ENCODE data around the gene OXT.
"Not testable (repeated sequence)": the region's sequence is repeated elsewhere in the genome, so short reads cannot be mapped to it uniquely, and the experiment has no call there.

The OXT gene

DNA sequence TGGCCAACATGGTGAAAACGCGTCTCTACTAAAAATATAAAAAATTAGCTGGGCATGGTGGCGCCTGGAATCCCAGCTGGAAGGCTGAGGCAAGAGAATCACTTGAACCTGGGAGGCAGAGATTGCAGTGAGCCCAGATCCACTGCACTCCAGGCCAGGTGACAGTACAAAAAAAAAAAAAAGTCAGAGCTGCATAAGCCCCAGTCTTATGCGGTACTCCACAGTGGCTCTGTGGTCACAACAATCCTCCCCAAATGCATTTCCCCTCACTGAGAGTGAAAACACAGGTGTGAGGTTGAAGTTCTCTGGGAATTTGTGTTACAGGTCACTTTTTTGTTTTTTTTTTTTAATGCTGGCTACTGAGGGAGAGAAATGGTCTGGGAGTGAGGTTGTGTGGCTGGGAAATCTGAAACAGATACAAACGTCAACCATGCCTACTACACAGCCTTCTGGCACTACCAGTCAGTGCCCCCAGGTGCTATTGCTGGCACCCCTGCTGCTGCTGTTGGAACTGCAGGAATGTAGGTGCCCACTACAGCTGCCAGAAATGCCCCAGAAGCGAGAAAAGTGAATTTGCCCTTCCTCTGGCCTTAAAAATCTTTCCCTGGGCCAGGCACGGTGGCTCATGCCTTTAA, 19.9 kb upstream of the OXT start:
- no peak for DNase-seq

DNA sequence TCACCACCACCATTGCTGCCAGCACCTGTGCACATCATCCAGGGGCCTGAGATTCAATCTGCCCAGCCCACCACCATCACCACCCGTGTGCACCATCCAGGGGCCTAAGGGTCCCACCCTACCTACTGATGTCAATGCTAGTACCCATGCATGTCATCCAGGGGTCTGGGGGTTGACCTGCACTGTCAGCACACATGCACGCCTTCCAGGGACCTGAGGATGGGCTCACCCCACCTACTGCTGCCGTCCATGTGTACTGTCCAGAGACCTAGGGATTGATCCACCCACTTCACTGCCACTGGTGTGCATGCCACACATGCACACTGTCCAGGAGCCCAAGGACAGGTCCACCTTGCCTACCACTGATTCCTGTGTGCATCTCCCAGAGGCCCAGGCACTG, 11.9 kb upstream of the OXT start:
- no peak for DNase-seq

DNA sequence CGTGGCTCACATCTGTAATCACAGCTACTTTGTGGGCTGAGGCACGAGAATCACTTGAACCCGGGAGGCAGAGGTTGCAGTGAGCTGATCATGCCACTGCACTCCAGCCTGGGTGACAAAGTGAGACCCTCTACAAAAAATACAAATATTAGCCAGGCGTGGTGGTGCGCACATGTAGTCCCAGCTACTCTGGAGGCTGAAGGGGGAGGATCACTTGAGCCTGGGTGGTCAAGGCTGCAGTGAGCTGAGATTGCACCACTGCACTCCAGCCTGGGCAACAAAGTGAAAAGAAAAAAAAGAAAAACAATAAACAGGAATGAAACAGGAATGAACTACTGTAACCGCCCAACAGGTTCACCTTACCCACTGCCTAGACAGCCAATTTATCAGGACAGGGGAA, 7.3 kb upstream of the OXT start:
- not testable (repeated sequence) for DNase-seq

DNA sequence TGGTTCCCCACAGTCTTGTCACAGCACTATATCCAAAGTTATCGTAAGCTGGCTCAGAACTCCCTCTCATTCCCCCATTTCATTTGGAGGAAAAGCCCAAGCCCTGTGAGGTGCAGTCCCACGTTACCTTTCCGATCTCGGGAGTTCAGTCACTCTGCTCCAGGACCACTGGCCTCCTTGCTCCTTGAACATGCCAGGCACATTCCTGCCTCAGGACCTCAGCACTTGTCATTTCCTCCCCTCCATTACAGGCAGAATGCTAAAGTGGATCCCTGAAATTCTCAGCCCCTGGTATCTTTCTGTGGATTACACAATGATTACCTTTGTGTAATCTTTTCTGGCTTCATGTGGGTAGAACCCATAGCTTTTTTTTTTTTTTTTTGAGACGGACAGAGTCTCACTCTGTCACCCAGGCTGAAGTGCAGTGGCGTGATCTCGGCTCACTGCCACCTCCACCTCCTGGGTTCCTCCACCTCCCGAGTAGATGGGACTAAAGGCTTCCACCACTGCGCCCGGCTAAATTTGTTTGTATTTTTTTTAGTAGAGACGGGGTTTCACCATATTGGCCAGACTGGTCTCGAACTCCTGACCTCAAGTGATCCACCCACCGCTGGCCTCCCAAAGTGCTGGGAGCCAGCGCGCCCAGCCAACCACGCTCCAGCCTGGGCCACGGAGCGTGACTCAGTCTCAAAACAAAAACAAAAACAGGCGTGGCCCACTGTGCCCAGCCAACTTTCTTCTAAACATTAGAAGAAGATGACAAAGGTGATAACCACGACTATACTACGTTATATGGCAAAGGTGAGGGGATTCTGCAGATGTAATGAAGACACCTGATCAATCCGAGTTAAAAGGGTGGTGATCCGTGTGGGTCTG, 4.0 kb upstream of the OXT start:
- no peak for DNase-seq

DNA sequence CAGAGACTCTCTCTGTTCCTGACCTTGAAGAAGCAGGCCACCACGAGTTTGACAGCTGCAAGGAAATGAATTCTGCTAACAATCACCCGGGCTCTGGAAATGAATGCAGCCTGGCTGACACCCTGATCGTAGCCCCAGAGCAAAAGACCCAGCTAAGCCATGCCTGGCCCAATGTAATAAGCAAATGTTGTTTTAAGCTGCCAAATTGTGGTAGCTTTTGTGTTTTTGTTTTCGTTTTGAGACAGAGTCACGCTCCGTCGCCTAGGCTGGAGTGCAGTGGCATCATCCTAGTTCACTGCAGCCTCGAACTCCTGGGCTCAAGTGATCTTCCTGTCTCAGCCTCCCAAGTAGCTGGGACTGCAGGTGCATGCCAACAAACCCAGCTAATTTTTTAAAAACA, 3.3 kb upstream of the OXT start:
- no peak for DNase-seq

DNA sequence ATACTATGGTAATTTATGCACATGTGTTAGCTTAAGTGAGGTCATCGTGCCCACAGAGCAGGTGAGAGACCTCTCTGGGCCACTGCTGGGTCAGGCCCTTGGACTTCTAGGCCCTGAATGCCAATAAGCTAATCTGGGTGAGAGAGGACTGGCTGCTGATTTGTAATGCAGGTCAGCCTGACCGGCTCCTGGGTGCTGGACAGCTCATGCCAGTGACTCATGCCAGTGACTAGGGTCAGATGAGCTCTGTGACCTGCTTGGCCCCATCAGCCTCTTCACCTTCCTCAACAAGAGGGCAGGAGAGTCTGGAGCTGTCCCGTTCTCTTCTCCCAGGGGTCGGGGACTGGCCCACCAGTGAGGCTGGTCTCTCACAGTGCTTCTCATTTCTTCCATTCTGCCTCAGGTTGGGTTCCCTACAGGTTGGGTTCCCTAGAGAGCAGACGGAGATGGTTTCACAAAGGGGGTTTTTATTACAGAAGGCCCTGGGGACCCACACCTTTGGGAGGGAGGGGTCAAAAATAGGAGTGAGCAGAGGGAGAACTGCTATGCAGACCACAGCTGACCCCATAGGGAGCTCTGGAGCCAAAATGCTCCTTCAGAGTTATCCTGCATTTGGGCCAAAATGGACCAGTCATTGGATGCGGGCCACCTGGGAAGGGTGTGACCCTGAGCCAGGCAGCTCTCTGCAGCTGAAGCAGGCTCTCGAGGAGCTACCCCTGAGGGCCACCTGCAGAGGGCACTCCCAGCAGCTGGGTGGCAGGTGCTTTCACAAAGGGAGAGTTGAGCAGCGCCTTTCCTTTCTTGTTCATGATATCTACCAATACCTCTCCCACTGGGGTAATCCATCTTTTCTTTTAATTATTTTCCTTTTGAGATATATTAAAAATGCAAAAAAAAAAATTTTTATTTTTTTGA, 2.2 kb upstream of the OXT start:
- peak; percentile 24 to 60 (median 56) for DNase-seq

DNA sequence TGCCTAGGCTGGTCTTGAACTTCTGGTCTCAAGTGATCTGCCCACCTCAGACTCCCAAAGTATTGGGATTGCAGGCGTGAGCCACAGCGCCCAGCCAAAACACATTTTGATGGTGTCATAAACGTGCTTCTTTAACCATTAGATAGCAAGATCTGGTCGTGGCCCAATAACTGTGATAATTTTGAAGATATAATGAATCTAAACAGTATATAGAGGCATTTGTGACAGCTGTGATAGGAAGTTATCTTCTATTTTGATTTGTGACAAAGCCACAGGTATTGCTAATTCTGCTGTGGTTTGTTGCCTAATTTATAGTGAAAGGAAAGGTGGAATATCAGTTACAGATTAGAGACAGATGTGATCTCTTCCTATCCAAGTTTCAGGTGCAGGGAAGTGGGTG, 695 bp upstream of the OXT start:
- DNase-seq: no peak

DNA sequence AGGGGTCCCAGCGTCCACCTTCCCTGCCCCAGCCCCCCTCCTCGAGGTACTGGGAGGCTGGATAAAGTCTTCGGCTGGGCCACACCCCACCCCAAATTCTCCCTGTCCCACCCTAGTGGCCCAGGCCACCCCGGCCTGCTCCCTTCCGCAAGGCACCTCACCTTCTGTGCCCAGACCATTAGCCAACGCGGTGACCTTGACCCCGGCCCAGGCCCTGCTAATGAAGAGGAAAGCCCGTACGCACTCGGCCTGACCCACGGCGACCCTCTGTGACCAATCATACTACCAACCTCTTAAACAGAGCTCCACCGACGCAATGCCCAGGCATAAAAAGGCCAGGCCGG, 182 bp upstream of the OXT start:
- DNase-seq: no peak

DNA sequence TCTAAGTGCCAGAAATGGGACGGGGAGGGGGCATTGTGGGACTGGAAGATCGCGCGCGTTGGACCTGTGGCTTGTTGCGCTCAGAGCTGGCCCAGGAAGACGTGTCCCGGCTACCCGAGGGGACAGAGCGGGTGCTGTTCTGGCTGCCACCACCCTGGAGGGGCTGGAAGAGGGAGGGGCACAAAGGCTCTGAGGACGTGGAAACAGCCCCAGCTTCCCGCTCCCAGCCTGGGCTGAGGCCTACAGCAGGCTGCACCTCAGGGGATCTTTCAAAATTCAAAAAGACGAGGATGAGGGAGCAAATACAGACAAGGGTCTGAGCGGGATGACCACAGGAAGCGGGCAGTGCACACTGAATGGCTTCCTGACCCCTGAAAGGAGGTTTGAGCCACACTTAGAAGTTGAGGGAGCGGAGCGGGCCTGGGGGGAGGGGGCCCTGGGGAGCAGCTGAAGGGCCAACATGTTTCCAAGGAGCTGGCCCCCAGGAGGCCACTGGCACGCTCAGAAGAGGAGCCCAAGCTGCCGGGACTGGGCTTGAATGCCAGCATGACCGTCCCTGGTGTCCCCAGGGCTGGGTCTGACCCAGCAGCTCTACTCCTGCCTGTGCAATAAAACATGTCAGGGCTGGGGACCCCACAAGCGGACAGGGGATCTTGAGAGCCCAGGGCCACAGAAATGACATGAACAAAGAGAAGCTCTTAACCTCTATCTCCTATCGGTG, 1.3 kb downstream of the OXT start:
- no peak for DNase-seq

DNA sequence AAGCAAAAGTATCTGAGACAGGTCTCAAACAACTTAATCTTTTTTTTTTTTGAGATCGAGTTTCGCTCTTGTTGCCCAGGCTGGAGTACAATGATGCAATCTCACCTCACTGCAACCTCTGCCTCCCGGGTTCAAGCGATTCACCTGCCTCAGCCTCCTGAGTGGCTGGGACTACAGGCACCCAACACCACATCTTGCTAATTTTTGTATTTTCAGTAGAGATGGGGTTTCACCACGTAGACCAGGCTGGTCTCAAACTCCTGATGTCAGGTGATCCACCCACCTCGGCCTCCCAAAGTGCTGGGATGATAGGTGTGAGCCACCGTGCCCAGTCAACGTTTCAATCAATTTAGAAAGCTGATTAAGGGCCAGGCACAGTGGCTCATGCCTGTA, 1.8 kb downstream of the OXT start:
- DNase-seq: not testable (repeated sequence)

DNA sequence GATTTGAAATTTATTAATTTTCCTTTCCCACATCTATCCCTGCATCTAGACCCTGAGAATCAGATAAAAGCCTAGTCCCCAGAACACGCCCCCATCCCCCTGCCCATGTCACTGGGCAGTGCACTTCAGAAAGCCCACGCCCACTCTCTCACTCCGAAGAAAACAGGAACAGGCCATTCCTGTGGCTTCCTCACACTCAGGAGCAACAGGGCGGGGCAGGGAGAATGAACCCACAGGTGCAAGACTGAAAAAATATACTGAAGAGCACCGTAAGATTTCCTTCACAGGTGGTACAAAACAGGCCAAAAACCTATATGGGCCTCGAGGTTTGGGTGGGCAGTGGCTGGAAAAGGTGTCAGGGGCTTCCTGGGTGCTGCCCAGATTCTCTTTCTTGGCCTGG, 3.4 kb downstream of the OXT start:
- DNase-seq: peak in 1 of 3 experiments; percentile 66

DNA sequence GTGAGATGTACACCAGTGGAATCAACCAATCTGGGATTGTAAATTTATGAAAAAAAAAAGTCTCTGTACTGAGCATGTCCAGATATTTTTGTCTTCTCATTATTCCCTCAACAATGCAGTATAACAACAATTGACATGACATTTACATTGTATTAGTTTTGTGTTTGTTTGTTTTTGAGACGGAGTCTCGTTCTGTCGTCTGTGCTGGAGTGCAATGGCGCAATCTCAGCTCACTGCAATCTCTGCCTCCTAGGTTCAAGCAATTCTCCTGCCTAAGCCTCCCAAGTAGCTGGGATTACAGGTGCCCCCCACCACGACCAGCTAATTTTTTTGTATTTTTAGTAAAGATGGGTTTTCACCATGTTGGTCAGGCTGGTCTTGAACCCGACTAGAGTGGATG, 3.9 kb downstream of the OXT start:
- DNase-seq: not testable (repeated sequence)

DNA sequence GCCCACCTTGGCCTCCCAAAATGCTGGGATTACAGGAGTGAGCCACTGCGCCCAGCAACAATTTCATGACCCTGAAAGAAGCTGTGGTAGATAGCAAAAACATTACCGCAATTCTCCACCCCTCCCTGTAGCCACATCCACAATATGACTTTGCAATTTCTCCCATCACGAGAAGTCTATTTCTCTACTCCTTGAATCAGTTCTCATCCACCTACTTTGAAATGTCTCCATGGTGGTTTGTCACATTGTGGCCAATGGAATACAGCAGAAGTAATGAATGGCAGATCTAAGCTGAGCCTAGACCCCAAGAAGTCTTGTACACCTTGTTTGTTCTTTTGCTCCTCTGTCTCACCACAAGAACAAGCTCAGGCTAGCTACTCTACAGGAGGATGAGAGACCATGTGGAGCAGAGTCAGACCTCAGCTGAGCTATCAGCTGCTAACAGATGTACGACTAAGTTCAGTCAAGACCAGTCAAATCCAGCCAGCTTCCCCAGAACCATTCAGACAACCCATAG, 6.3 kb downstream of the OXT start:
- no peak for DNase-seq

DNA sequence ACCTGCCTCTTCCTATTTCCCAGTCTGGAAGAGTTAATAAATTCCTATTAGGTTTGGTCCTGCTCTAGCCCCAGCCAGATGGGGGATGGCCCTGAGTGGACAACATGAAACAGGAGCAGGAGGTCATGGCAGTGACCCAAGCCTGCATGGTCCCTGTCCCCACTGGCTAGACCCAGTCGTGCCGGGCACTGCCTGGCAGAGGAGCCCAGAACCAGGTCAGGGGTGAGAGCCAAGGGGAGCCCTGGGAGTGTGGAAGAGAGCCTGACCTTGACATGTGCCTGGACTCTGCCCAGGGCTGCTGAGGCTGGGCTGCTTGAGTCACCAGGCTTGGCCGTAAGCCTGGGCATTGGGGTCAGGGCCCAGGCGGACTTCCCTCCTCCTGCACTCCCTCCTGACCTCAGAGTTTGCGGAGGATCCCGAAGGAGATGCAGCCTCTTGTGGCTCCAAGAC, 9.5 kb downstream of the OXT start:
- DNase-seq: no peak

DNA sequence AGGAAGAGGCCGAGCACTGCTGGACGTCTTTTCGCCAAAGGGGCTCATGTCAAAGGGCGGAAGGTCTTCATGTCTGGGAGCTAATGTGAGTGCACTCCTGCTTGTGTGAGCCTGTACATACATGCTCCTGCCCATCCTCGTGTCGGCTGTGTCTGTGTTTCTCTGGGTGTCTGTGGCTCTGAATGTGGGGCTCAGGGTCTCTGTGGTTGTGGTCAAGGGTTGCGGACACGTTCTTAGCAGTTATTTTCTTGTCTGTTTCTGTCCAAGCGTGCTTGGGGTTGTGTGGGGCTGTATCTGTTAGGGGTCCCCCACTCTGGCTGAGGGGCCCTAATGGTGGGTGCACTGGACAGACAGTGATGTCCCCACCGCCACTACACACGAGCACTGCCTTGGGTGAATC, 10.2 kb downstream of the OXT start:
- no peak for DNase-seq

DNA sequence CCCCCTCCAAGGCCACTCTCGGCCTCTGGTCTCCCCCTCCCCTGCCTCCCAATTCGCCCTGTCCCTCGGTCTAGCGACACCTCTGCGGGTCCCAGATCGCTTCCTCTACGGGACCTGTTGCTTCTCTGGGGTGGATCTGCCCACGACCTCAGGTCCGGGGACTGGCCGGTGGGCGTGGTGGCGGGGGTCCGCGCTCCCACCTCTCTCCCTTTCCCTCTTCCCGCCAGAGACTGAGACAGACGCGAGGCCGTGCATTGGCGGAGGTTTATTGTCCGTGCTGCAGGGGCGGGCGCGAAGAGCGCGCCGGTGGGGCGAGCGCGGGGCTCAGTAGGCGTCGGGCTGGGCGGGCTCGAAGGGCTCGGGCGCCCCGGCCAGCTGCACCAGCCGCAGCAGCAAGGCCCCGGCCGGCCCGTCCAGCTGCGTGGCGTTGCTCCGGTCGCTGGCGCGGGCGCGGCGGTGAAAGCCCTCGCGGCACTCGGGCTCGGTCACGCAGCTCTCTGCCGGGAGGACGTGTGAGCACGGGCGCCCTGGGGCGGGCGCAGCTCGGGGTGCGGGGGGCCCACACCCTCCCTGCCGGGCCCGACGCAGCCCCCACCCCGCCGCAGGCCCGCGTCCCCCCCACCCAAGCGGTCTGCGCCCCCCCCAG, 11.0 kb downstream of the OXT start:
- DNase-seq: peak in 2 of 3 experiments; percentile 43 to 44

DNA sequence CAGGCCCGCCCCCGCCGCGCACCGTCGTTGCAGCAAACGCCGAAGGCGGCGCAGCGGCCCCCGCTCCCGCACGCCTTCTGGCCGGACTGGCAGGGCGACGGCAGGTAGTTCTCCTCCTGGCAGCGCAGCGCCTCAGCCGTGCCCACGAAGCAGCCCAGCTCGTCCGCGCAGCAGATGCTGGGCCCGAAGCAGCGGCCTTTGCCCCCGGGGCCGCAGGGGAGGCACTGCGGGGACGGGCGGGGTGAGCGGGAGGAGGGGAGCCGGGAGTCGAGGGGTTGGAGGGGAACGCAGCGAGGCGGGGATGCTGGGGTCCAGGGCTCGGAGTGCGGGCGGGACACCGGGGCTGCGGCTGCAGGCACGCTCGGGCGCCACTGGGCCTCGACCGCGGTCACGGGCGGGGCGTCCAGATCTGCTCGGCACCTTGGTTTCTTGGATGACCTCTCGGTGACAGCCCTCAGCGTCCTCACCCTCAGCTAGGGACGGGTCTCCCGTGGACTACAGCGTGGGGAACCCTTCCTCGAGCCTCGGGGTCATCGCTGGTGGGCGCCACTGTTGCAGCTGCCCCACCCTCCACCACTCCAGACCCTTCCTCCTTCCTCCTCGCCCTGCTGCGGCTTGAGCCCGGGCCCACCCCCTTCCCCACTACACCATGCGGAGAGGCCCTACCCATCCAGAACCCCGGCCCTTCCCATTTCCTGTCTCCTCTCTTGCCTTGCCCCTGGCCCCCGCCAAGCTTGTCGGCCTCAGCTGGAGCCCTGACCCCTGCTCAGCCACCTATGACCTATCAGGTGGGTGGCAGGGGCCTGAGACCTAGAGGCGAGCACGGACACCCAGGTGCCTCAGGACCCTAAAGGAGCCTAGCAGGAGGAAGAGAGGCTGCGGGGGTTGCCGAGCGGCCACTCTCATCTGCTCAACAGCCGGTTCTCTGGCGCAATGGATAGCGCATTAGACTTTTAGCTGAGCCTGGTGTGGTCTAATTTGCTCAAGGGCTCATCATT, 11.8 kb downstream of the OXT start:
- DNase-seq: peak in 1 of 3 experiments; percentile 35

DNA sequence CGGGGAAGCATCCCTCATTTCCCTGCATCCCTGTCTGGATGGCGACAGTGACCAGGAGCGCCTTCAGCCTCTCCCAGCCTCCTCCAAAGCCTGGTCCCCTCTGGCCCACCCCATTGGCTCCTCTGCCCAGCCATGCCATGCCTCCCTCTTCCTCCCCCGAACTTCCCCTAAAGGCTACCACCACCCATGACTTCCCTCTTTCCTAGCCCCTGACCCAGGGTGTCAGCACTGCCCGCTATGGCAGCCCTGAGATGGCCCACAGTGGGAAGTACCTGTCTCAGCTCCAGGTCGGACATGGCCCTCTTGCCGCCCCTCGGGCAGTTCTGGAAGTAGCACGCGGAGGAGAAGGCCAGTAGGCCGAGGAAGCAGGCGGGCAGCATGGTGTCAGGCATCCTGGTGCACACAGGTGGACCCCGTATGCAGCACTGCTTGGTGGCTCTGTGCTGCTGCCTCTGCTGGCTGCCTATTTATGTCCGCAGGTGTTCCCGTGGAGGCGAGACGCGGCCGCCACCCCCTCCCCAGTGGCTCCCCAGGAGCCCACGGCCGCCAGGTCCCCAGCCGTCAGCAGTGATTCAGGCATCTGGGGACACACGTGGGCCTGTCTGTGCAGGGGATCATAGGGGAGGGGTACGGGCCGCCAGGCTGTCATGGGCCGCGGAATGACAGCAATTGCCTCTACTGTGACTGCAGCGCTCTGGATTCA, 13.0 kb downstream of the OXT start, which contains the start of gene AVP:
TSS of gene AVP (minus strand) at position 442 of the 703 bp plus-strand sequence. CDS start at position 392, 50 bp downstream.
- no peak for DNase-seq

DNA sequence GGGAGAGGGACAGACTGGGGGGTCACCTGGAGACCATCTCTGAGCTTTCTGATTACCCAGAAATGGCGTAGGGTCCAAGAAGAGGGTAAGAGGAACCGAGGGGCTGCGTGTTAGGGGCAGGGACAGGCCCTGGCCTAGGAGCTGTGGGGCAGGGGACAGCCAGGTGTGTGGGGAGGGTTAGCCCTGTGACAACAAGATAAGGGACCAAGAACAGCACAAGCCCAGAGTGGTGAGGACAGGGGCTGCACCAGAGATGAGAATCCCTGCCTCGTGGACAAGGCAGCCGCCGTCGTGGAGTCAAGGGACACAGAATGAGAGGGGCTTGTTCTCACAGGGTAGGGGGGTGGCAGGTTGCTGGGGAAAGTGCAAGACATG, 13.6 kb downstream of the OXT start:
- no peak for DNase-seq

DNA sequence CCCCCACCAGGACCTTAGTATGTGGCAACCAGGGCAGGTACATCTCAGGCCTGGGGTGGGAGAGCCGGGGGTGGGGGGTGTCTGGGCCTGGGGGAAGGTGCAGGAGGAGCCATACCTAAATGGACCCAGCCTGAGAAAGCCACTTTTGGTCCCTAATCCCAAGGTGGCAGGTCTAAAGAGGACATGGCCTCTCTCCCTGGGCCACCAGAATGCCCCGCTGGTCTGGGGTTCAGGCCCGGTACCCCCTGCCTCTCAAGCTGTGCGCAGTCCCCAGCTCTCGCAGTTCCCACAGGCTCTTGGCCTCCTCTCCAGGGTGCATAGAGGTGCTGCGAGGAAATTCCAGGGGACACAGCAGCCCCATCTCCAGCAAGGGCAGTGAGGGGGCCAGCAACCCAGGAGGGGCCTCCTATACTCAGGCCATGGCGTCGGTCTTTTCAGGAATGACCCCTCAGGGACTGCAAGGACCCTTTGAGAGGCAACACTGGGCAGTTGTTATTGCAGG, 14.2 kb downstream of the OXT start:
- DNase-seq: no peak
